ENCODE results near the gene MST1. TPM values are rescaled to one million over a fixed set of nuclear protein-coding genes. Genes with fewer than 3 reads are reported as not detected.

Gene MST1
- total and polyA plus RNA-seq, 2 experiments from 2014 or later = 31.3 to 48.7 TPM

DNA sequence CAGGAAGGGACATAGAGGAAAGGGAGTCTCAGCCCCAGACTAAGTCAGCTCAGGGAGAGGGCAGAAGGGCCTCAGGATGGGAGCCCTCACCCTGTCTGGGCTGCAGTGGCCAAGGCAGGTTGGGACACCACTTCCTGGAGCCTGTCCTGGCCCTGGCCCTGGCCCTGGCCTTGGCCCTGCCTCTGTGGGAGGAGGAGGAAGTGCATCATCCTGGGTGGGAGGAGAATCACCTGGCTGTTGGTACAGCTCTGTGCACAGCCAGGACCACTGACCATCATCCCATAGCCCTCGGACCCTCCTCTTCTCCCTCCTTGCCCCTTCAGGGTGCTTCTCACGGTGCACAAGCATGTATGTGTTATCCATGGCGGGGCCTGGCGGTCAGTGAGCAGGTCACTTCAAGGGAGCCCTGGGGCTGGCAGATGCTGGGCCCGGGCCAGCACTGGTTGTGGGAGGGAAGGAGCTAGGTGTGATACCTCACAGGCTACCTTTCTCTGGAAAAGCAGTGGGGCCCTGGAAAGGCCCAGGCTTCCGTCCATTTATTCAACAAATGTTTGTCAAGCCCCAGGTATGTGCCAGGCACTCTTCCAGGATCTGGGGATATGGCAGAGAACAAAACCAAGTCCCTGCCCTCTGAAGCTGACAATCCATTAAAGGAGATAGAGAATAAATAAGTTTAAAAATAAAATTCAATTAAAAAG, 23.3 kb downstream of the MST1 start:
- TF ChIP-seq, protein P1, sequence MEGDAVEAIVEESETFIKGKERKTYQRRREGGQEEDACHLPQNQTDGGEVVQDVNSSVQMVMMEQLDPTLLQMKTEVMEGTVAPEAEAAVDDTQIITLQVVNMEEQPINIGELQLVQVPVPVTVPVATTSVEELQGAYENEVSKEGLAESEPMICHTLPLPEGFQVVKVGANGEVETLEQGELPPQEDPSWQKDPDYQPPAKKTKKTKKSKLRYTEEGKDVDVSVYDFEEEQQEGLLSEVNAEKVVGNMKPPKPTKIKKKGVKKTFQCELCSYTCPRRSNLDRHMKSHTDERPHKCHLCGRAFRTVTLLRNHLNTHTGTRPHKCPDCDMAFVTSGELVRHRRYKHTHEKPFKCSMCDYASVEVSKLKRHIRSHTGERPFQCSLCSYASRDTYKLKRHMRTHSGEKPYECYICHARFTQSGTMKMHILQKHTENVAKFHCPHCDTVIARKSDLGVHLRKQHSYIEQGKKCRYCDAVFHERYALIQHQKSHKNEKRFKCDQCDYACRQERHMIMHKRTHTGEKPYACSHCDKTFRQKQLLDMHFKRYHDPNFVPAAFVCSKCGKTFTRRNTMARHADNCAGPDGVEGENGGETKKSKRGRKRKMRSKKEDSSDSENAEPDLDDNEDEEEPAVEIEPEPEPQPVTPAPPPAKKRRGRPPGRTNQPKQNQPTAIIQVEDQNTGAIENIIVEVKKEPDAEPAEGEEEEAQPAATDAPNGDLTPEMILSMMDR (IDR thresholded peaks at IDR 0.05; ENCODE audit: low read depth, low read length) = no peak

DNA sequence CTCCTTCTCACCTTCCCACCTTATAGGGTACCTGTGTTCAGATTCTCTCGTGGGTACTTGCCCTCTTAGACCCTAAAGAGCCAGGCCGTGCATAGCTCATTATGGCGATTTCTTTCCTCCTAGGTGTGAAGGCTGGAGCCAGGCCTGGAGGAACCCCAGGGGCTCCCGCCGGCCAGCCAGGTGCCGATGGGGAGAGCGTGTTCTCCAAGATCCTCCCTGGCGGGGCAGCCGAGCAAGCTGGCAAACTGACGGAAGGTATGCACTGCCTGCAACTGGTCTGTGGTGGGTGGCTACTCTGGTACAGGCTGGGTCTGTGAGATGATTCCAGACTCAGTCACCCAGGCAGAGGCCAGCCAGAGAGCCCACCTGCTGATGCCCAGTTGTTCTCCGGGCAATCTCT, 25.0 kb downstream of the MST1 start:
- TF ChIP-seq, protein P1 (IDR thresholded peaks at IDR 0.05; ENCODE audit: low read depth, low read length) = no peak
- H3K27ac ChIP-seq = no peak overlapping the region
- H3K36me3 ChIP-seq = no peaks in the 10 kb centered on the region
- no peaks in the 10 kb centered on the region for H3K27me3 ChIP-seq
- H3K9me3 ChIP-seq (ENCODE audit: low read depth) = no peaks in the 10 kb centered on the region
- no peak for DNase-seq (ENCODE audit: low read depth in 1 of 2, low spot score in 1 of 2)
- H3K4me3 ChIP-seq = no peak overlapping the region
- H3K4me1 ChIP-seq (ENCODE audit: low read depth) = no peaks in the 10 kb centered on the region

More for the DNA sequence above, 23.3 kb downstream of the MST1 start:
- Histone ChIP-seq H3K9me3 (ENCODE audit: low read depth) (no peaks in the 10 kb centered on the region), H3K4me3 (no peak overlapping the region), H3K4me1 (ENCODE audit: low read depth) (no peaks in the 10 kb centered on the region), H3K27me3 (no peaks in the 10 kb centered on the region), H3K27ac (no peak overlapping the region), H3K36me3 (no peaks in the 10 kb centered on the region)
- no peak for DNase-seq (ENCODE audit: low read depth in 1 of 2, low spot score in 1 of 2)

DNA sequence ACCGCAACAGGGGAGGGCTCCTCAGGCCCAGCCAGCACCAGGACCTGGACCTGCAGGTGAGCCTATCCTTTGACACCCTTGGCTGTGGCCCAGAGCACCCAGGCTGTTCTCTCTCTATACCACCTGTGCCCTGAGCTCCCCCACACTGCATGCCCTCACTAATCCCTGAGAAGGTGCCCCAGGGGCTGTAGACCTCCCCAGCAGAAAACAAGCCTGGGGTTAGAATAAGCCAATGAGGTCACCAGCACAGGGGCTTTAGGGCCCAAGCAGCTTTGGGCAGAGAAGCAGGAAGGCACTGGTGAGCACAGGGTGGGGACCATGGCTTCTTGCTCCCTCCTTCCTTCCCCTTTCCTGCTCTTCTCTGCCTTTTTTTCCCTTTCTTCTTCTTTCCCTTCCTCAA, 25.4 kb downstream of the MST1 start:
- no peaks in the 10 kb centered on the region for H3K27me3 ChIP-seq
- H3K36me3 ChIP-seq = no peaks in the 10 kb centered on the region
- no peaks in the 10 kb centered on the region for H3K4me1 ChIP-seq (ENCODE audit: low read depth)
- no peak overlapping the region for H3K27ac ChIP-seq
- no peak overlapping the region for H3K4me3 ChIP-seq
- TF ChIP-seq, protein P1 (IDR thresholded peaks at IDR 0.05; ENCODE audit: low read depth, low read length) = no peak
- no peak for DNase-seq (ENCODE audit: low read depth in 1 of 2, low spot score in 1 of 2)
- no peaks in the 10 kb centered on the region for H3K9me3 ChIP-seq (ENCODE audit: low read depth)

DNA sequence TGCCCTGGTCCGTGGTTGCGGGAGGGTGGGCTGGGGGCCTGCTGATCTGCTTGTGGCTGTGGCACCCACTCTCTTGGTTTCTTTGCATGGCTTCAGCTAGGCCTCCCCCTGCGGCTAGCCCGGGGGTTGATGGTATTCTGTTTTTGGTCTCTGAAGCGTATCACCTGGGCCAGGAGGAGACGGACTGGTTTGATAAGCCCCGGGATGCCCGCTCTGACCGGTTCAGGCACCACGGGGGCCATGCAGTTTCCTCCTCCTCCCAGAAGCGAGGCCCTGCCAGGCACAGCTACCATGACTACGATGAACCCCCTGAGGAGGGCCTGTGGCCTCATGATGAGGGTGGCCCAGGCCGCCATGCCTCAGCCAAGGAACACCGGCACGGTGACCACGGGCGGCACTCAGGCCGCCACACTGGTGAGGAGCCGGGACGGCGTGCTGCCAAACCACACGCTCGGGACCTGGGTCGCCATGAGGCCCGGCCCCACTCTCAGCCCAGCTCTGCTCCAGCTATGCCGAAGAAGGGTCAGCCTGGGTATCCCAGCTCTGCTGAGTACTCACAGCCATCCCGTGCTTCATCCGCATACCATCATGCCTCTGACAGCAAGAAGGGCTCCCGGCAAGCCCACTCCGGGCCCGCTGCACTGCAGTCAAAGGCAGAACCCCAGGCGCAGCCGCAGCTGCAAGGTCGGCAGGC, 26.4 kb downstream of the MST1 start:
- H3K4me1 ChIP-seq (ENCODE audit: low read depth) = no peaks in the 10 kb centered on the region
- TF ChIP-seq, protein P1 (IDR thresholded peaks at IDR 0.05; ENCODE audit: low read depth, low read length) = no peak
- no peak overlapping the region for H3K4me3 ChIP-seq
- H3K36me3 ChIP-seq = no peaks in the 10 kb centered on the region
- H3K9me3 ChIP-seq (ENCODE audit: low read depth) = no peaks in the 10 kb centered on the region
- H3K27ac ChIP-seq = no peak overlapping the region
- DNase-seq (ENCODE audit: low read depth in 1 of 2, low spot score in 1 of 2) = no peak
- no peaks in the 10 kb centered on the region for H3K27me3 ChIP-seq

DNA sequence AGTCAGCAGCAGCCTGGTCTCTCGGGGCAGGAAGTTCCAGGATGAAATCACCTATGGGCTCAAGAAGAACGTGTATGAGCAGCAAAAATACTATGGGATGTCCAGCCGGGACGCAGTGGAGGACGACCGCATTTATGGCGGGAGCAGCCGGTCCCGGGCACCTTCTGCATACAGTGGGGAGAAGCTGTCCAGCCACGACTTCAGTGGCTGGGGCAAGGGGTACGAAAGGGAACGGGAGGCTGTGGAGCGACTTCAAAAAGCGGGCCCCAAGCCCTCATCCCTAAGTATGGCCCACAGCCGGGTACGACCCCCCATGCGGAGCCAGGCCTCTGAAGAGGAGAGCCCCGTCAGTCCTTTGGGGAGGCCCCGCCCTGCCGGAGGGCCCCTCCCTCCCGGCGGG, 27.3 kb downstream of the MST1 start:
- no peak overlapping the region for H3K27ac ChIP-seq
- no peaks in the 10 kb centered on the region for H3K27me3 ChIP-seq
- TF ChIP-seq, protein P1 (IDR thresholded peaks at IDR 0.05; ENCODE audit: low read depth, low read length) = no peak
- DNase-seq (ENCODE audit: low read depth in 1 of 2, low spot score in 1 of 2) = no peak
- H3K4me1 ChIP-seq (ENCODE audit: low read depth) = no peaks in the 10 kb centered on the region
- no peaks in the 10 kb centered on the region for H3K36me3 ChIP-seq
- H3K4me3 ChIP-seq = no peak overlapping the region
- H3K9me3 ChIP-seq (ENCODE audit: low read depth) = no peaks in the 10 kb centered on the region
